ENCODE results near the gene FNDC3B.
"Not testable (repeated sequence)": the region's sequence is repeated elsewhere in the genome, so short reads cannot be mapped to it uniquely, and the experiment has no call there.

Gene FNDC3B

DNA sequence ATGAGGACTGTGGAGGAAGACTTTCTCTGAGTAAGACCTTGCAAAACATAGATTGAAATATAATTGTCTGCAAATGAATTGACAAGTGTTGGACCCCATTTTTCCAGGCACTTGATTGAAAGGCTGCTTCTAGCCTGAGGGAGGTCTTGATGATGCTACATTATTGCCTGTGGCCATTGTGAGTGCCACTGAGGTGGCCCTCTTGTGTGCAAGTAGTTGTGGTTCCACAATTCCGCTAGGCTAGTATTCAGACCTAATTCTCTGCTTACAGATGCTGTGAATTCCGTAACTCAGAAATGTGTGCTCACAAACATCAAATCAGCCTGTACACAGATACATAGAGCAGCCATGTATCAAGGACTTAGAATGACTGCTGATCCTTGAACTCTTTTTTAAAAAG is 34.7 kb downstream of the FNDC3B start:
- no peak for DNase-seq (ENCODE audit: low spot score)

DNA sequence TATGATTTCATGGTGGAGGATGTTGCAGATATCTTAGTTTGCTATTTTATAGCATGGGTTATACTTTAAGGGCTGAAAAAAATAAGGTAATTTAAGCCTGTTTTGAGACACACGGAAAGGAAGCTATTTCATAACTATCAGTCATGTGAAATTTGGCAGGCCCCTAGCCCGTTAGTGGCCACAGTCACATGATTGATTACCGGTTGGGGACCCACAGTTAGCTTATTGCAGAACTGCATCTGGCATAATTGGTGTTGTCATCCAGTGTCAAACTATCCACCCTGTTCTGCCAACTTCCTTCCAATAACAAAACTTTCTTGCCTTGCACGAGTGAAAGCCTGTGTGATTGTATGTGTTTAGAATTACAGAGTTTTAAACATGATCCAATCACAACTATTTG is 35.2 kb downstream of the FNDC3B start:
- DNase-seq (ENCODE audit: low spot score), result no peak

DNA sequence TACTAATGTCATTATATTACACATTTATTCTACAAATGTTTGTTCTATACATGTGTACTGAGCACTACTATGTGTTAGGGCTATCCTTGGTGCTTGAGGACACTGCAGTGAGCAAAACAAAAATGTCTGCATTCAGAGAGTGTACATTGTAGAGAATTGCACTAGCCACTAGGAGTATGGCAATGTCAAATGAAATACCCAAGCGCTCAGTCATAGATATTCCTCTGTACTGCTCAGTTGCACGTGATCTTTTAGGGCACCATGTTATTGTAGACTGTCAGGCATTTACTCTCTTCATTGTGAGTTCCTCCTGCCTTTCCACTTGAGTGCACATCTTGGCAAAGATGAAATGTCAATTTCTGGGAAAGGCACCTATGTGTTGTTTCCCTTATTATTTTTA is 36.8 kb downstream of the FNDC3B start:
- peak; percentile 14 for DNase-seq (ENCODE audit: low spot score)

DNA sequence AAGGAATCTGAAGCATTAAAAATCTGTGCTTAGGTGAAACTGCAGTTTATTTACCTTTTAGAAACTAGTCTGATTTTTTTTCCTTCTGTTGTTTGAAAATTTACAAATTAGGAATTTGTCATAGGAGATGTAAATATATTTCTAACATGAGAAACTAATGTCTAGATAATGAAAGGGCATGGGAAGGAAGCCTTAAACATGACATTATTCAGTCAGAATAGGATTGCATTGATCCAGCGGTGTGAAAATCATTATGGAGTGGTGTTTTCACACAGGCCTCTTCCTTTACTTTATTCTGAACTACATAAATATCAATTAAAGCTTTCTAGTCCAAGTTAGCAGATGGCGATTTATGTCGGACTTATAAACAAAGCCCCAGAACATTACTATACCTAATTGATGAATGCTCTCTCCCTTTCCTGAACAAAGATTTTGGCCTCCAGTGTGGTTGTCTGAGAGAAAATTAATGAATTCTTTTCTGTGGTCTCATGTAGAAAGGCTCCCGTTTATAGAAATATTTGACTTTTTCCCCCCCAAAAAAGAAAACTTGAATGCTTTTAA is 37.9 kb downstream of the FNDC3B start:
- no peak for DNase-seq (ENCODE audit: low spot score)

DNA sequence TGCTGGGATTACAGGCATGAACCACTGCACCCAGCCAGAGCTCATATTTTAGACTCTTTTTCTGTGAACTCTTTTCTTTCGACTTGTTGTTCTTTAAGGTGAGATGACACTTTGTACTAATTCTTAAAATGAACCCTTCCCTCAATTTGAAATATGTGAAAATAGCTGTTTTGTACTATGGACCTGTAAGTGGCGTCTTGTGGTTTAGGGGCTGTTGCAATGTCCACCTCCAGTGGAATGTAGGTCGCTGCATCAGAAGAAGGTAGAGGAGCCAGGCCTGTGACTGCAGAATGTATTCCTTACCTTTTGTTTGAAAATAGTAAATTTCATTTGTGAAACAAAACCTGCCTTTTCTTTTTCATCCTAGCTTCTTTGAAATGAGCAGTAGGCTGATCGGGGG is 38.9 kb downstream of the FNDC3B start:
- no peak for DNase-seq (ENCODE audit: low spot score)

DNA sequence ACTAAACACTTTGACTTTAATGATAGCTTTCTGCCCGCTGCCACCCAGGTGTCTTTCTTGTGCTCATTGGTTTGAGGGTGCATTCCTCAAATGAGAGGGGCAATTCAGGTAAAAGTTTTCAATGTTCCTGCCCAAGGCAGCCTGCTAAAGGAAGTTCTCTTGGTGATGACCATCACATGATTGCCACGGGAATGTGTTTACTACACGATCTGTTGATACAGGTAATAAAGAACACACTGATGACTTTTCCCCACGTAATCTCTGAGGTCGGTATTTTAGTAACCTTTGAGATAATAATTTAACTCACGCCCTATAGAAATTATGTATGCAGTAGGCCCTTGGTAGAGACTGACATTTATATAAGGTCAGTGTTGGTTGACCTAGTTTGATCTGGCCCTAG is 39.3 kb downstream of the FNDC3B start:
- no peak for DNase-seq (ENCODE audit: low spot score)

DNA sequence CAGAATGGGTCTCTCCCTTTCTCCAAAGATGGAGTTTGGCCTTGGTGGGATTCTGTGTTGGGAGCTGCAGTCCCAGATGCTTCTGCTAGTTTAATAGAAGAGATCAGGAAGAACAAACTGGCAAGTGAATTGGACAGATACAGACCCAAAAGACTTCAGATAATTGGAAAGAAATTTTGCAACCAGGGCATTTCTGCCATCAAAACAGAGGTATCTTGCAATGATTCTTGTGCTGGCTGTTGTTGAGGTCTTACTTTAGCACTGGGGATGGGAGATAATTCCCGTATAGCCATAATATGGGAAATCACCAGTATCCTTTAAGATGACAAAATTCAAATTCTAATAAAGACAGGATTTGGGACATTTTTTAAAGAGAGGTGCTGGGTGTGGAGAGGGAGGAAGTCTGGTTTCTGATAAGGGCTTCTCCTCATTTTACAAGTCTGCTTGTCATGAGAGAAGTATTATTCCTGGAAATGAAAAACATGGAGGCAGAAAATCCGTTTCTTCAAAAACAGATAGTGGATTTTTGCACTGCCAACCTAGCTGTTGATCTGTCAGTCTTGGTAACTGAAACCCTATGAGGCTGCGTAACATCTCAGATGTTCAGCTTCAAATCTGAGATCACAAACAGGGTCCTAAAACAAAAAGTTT is 40.1 kb downstream of the FNDC3B start:
- DNase-seq (ENCODE audit: low spot score), result no peak

DNA sequence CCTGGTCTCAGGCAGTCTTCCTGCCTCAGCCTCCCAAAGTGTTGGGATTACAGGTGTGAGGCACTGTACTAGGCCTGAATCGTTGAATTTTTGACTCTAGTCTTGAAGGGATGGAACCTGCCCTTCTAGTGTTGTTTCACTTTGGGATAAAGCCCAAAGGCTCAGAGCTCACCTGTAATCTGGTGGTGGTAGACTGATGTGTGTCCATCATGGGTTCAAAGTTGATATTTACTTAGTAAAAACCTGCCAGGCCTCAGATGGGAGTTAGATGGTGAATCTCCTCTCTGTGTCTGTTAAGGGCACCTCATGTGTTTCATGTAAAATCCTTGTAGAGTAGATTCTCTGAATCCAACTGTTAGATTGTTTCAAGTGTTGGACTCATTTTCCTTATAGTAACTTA is 41.1 kb downstream of the FNDC3B start:
- no peak for DNase-seq (ENCODE audit: low spot score)

DNA sequence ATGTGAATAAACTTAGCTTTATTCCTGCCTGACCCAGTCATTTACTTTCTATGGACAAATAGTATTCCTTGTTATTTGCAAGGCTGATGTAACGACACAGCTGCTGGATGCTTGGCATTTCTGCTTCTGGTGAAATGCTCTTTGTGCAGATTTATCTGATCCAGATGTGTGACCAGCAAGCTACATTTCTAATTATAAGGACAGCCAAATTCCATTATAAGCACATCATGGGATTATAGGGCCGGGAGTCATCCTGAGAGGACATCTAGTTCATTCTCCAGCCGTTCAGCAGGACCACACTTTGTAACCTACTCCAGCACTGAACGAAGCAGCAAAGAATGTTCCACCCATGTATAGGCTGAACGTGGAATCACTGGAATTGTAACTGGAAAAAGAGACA is 42.9 kb downstream of the FNDC3B start:
- DNase-seq (ENCODE audit: low spot score), result no peak

DNA sequence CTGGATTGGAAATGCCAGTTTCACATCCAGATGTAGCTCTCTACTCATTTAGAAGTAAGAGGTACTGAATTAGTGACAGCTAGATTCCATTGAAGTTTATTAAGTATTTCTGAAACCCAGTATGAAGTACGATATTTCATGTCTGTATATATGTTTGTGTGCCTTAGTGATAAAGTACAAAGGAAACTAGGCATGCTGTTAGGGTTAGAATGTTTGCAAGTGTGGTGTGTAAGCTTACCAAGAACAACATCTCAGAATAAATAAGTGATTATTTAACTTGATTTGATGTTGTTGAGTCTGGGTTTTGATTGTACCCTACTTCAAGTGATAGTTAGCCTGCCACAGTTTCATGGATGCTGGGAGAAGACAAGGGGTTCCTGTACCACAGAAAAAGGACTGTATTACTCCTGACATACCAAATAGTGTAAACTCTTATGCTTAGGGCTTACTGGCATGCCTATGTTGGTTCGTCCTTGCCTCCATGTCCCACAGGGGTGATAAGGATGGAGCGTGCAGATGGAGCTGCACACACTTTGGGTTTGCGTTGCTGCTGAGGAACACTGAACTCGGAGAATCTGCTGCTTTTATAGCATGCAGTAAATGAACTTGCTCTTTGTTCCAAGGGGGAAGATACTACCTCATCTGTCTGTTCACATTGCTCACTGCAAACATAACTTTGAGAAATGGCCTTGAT is 43.6 kb downstream of the FNDC3B start:
- no peak for DNase-seq (ENCODE audit: low spot score)

DNA sequence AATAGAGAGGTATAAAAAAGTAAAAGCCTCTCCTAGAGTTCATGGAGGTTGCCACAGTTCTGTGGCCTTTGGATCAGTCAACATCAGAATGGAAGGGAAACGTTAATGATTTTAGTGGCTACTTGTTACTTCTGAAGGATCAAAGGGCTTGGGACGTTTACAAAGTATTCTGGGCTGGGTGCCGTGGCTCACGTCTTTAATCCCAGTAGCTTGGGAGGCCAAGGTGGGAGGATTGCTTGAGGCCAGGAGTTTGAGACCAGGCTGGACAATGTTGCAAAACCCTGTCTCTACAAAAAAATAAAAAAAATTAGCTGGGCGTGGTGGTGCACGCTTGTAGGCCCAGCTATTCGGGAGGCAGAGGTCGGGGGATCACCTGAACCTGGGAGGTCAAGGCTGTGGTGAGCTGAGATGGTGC is 44.6 kb downstream of the FNDC3B start:
- no peak for DNase-seq (ENCODE audit: low spot score)

DNA sequence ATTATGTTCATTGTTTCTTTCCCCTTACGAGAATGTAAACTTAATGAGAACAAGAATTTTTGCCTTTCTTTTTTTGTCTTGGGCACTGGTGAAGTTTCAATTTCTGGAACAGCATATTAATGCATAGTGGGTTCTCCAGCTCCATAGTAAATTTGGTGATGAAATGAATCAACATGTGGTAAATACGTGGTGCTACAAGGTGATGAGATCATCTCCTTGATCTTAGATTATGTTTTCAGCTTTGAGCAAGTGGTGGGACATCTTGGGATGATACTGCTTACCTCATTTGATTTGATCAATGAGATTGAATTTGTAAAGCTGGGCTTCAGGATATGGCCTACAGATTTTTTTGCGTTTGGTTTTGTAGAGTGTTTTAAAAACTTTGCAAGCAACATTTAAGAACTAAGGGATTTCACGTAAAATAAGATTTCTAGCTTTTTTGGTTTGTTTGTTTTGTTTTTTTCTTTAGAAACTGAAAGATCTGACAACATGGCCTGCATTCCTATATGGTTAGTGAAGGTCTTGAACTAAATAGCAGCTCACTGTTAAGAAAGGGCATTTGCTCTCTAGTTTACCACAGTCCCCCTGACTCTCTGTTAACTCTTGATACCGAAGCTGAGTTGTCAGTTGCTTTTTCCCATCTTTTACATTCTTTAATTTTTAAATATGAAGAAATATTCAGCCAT is 45.6 kb downstream of the FNDC3B start:
- DNase-seq (ENCODE audit: low spot score), result no peak

DNA sequence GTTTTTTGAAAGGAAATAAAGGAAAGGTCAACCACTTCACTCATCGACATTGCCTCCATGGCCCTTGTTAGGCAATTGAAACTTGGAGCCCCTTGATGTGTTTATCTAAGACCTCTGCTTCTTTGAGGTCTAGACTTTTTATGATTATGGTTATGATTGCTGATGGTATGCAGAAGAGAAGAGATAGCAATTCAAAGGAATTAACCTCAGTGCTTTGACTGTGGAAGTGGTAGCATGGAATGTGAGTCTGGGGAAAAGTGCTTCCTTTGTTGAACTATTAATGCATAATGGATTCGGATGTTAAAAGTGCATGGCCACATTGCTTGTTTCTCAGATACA is 46.1 kb downstream of the FNDC3B start:
- DNase-seq (ENCODE audit: low spot score), result no peak

DNA sequence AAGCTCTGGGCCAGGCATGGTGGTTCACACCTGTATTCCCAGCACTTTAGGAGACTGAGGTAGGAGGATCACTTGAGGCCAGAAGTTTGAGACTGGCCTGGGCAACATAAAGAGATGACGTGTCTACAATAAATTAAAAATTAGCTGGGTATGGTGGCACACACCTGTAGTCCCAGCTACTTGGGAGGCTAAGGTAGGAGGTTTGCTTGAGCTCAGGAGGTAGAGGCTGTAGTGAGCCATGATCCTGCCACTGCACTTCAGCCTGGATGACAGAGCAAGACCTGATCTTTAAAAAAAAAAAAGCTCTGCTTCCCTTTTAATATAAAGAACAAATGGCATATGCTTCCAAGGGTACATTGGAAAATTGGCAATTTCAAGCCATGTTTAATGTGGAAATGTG is 46.7 kb downstream of the FNDC3B start:
- DNase-seq (ENCODE audit: low spot score), result no peak

DNA sequence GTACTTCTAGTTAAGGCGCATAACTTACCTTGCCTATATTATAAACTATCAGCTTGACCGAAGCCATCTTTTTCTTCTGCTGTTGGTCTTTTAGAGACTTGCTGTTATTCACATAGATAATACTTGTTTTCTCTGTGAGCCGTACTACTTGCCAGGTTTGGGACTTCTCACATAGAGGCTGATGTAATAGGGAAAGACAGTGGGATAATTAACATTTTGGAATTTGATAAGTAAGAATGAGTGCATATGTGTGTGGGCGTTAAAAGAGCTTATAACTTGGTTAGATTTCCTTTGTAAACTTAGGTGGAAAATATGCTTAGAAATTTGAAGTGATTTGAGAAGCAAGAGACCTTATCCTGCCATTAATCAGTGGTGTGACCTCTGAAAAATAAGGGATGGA is 47.8 kb downstream of the FNDC3B start:
- no peak for DNase-seq (ENCODE audit: low spot score)

DNA sequence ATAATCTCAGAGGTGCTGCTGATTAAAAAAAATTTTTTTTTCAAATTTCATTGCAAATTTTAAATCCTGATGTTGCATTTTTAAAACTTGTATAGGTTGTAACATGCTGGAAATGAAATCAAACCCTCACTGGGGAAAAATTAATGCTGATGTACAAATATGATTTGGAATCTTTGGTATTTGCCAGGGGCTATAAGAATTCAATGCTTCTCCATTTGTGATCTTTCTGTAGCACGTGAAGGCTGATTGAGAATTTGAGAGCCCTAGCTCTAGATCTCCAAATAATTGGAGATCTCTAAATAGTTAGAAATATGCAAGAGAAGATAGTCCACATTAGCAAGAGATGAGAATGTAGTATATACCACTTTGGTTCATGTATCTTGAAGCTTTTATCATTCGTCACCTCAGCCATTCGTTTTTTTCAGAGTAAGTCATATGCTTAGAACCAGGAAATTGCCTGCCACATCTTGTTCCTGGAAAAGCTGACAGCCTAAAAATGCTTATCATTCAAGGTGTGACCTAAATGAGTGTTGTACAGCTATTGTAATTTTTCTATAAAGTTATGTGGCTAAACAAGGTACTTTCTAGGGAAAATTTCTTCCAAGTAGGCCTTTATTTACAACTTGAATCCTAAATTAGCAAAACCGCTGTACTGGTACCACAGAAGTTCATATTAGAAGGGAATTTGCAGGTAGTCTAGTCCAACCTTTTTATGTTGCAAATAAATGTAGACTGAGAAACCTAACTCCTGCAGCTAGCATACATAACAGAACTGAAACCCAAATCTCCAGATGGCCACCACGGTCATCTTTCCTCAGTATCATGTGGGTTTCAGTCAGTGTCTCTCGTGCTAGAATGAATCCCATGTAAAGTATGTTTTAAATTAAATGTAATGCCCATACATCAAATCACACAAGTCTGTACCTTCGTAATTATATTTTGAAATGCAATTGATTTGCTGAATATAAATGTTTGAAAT is 48.5 kb downstream of the FNDC3B start:
- no peak for DNase-seq (ENCODE audit: low spot score)

DNA sequence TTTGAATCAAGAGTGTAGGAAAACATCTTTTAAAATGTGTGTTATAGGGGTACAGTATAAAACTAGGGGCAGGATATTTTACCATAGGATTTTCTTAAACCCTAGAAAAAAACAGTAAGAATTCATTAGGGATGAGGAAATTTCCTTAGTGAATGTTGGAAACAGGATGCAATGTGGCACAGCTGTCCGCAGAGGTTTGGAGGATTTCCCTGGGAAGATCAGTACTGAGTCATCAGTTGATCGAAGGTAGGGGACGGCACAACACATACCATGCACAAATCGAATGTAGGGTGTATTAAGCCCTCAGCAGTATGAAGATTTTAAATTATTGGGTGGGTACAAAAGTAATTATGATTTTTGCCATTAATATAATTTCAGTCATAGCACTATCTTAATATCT is 49.9 kb downstream of the FNDC3B start:
- DNase-seq (ENCODE audit: low spot score), result no peak

DNA sequence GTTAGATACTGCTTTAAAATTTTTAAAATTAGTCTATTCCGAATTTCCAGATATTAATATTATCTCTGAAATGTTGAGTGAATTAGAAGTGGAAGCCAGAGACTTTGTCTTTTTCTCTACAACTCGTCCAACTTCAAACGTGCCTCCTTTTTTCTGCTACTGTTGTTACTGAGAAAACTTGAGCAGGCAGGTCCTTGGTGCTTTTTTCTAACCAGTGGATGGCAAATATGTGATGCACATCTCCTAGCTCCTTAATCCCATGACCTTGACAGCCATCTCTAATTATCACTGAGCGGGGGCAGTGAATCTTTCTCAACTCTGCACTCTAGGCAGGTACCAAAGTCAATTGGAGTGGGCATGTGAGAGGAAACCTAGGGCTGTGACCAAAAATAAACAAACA is 50.7 kb downstream of the FNDC3B start:
- DNase-seq (ENCODE audit: low spot score), result no peak

DNA sequence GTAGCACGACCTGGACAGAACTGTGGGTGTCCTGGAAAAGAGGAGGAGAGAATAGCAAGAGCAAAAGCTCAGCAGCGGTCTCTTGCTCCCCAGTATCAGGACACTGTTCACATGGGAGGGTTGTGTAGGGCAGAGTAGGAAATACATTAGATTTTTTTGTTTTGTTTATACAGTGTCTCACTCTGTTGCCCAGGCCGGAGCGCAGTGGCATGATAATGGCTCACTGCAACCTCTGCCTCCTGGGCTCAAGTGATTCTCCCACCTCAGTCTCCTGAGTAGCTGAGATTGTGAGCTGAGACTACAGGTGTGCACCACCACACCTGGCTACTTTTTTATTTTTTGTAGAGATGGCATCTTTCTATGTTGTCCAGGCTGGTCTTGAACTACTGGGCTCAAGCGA is 53.3 kb downstream of the FNDC3B start:
- no peak for DNase-seq (ENCODE audit: low spot score)

DNA sequence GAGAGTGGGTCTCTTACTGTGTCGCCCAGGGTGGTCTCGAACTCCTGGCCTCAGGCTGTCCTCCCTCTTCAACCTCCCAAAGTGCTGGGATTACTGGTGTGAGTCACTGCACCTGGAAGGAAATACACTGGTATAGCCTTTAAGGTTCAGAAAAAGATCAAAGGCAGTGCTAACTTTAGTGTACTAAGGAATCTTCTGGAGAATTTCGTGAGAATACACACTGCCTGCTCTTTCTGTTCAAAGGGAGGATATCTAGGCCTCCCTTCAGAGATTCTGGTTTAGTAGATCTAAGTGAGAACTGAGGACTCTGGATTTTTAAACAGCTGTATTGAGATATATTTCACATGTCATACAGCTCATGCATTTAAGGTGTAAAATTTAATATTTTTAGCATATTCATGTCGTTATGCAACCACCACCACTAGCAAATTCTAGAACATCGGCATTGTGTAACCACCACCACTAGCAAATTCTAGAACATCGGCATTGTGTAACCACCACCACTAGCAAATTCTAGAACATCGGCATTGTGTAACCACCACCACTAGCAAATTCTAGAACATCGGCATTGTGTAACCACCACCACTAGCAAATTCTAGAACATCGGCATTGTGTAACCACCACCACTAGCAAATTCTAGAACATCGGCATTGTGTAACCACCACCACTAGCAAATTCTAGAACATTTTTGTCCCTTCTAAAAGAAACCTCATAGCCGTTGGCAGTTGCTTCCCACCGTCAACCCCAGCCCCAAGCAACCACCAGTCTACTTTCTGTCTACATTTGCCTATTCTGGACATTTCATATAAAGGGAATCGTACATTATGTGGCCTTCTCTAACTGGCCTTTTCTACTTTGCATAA is 54.4 kb downstream of the FNDC3B start:
- not testable (repeated sequence) for DNase-seq (ENCODE audit: low spot score)

Data from cerebellar cortex (tissue), 1 donor.